HG03439 (cell line): ENCODE results near the gene SLC31A2.

Experiments
- ATAC-seq: cut with Tn5 transposase; IDR thresholded peaks from one replicate; pipeline ENCODE4 v1.9.1; 2021; ENCODE audit warnings: mild to moderate bottlenecking, moderate library complexity; ENCODE audit not compliant: unreplicated experiment

The SLC31A2 gene

DNA sequence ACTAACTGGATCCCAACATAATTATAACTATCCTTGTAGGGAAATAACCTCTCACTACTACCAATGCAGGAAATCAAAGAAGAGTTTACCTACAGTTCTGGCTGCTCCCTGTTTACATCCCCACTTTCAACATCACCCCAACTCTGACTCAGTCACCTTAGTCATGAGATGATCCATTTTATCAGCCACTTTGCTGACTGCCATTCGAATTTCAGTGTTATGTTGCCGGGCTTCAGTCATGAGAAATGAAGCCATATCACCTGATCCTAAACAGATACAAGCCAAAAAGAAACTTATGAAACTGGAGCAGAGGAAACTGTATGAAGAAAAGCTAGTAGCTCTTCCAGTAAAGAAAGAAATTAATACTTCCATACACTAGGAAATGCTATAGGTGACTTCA lies 33.7 kb downstream of the SLC31A2 start:
- no peak for ATAC-seq

DNA sequence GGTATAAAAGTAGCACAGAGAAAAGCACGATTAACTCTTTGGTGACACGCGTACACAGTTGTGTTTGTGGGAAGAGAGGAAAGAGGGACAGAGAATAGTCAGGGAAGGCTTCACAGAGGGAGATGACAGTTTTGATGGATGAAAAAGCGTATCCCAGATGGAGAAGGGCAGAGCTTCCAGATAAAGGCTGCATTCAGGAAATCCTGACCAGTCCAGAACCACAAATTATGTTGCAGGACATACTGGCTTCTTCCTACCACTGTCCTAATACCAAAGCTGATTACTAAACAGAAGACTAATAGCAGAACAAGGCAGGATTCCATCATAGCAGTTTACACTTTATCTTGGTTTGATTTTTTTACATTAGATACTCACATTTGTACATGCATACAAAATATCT lies 34.5 kb downstream of the SLC31A2 start:
- no peak for ATAC-seq

DNA sequence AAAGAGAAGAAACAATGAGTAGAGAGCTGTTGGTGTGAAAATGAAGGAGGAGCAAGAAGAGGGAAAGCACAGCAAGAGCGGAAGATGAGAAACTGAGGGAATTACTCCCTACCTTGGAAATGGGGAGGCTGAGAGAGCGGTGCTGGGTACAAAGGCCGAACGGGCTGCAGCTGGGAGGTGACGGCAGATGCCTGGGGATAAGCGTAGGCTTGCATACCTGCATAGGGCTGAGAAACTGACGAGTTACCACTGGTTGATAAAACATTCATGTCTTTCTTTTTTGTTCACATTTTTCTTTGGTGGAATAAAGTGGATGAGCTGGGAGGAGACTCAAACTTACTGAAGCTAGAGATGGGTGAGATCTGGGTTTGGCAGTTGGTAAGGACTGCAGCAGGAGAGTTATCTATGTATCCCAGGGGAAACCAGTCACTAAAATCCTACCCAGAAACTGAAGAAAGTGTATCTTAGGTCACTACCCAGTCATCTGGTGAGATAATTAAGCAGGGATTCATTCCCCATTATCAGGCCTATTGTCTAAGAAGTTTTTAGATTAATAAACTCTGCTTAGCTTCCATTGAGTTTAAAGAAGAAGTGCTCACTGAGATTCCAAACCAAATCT lies 35.4 kb downstream of the SLC31A2 start:
- ATAC-seq: no peak

DNA sequence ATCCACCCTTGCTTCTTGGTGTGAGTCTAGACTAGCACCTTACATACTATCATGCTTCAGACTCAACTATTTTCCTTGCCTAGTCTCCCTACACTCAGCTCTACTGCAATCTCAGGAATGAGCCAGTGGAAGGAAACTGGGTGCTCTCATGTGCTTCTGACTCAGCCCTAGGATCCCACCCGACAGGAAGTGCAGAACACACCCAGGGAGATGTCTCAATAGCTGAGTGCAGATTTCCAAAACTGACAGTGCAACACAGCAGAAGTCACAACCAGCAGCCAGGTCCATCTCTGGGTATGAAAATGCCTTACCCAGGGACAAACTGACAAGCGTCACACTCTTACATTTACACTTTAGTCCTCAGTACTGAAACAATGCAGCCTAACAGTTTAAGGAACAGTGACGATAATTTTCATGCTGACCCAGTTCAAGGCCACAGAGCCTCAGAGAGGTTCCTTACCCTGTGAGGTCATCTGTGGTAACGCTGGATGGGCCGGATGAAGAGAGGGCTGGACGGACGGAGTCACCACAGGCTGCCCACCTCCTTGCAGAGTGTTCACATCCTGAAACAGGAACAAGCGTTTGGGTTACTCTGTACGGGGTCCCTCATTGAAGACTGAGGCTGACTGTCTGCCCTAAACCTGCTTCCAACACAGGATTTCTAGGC lies 37.3 kb downstream of the SLC31A2 start:
- ATAC-seq: no peak

DNA sequence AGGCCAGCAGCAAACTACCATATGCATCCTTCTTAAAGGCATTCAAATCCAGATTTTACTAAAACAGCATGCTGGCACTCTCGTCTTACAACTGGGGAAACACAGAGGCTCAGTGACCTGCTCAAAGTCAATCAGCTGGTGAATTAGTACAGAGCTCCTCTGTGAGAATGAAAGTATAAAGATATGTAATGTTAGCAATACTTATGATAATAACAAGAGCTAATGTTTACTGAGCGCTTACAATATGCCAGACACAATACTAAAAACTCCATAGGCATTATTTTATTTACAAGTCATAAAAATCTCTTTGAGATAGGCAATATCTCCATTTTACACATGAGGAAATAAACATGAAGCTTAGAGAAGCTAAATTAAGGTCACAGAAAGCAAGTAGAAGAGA lies 41.6 kb downstream of the SLC31A2 start:
- ATAC-seq: no peak

DNA sequence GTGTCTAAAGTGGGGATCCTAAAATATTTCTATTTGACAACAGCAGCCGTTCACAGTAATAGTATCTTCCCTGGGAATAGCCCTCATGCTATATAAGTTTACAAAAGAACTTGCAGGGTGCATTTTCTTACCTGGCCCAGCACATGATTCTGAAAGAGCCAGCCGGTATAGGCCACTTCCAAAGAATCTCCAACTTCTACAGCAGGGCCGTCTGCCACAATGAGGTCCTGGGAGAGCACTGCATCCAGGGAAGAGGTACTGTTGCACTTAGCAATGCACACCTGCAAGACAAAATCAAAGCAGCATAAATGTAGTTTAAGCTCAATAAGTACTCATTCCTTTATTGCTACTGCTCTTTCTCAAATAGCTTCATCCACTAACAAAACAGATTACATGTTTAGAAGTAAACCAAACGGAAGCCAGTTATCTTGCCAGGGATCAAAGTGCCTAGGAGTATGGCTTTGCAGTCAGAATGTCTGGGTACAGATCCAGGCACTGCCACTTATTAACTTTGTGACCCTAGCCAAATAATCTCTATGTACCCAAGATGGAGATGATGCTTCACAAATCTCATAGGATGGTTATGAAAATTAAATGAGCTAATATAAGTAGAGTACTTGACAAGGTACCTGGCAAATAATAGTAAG lies 49.0 kb downstream of the SLC31A2 start:
- ATAC-seq: no peak

DNA sequence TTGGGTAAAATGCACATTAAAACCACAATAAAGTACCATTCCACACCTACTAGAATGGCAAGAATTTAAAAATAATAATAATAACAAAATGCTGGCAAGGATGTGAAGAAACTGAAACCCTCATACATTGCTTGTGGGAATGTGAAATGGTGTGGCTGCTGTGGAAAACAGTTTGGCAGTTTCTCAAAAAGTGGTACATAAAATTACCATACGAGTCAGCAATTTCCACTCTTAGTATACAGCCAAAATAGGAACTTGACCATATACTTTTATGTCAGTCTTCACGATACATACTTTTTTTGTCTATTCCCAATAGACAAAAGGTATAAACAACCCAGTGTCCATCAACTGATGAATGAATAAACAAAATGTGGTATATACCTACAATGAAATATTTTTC lies 54.6 kb downstream of the SLC31A2 start:
- no peak for ATAC-seq

DNA sequence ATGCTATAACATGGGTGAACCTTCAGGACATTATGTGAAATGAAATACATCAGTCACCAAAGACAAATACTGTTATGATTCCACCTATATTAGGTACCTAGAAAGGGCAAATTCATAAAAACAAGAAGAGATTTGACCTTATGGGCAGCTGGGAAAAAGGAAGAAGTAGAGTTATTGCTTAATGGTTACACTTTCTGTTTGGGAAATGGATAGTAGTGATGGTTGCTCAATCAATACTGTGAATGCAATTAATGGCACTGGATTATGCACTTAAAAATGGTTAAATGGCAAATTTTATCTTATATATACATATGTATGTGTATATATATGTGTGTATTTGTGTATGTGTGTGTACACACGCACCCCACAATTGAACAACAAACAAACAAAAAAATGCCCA lies 55.1 kb downstream of the SLC31A2 start:
- no peak for ATAC-seq

DNA sequence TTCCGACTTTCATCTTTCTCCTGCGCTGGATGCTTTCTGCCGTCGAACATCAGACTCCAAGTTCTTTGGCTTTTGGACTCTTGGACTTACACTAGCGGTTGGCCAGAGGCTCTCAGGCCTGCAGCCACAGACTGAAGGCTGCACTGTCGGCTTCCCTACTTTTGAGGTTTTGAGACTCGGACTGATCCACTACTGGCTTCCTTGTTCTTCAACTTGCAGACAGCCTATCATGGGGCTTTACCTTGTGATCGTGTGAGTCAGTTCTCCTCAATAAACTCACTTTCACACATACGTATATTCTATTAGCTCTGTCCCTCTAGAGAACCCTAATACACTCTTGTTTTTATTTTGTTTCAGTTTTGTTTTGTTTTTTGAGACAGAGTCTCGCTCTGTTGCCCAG lies 60.0 kb downstream of the SLC31A2 start:
- ATAC-seq: no peak
